Trophoblast cell (in vitro differentiated cells and primary cell): ENCODE results near the gene PLA2G4B.
A peak's percentile ranks its signal among the peaks of the same experiment; 100 is the strongest.

Experiments
- DNase-seq, 2 donors: peaks; one replicate each; pipeline ENCODE4 v3.0.0-alpha.2; 2016
- H2AFZ ChIP-seq: 2 replicates; pipeline ENCODE4 v1.6.1; 2013; ENCODE audit warnings: low read length, moderate library complexity, mild to moderate bottlenecking; ENCODE audit not compliant: insufficient read depth, poor library complexity
- H2AK5ac ChIP-seq: 2 replicates; pipeline ENCODE4 v1.6.1; 2013; ENCODE audit warnings: mild to moderate bottlenecking, low read length
- H2BK120ac ChIP-seq: 2 replicates; pipeline ENCODE4 v1.6.1; 2013; ENCODE audit warnings: low read length, mild to moderate bottlenecking, moderate library complexity; ENCODE audit not compliant: insufficient read depth, poor library complexity
- H2BK12ac ChIP-seq: 2 replicates; pipeline ENCODE4 v1.6.1; 2013; ENCODE audit warnings: mild to moderate bottlenecking, low read length, moderate library complexity
- H2BK5ac ChIP-seq: 2 replicates; pipeline ENCODE4 v1.6.1; 2013; ENCODE audit warnings: low read length, low read depth, moderate library complexity, mild to moderate bottlenecking; ENCODE audit not compliant: poor library complexity
- H3K14ac ChIP-seq: 2 replicates; pipeline ENCODE4 v1.6.1; 2013; ENCODE audit warnings: mild to moderate bottlenecking, low read length
- H3K18ac ChIP-seq: 2 replicates; pipeline ENCODE4 v1.6.1; 2013; ENCODE audit warnings: mild to moderate bottlenecking, low read length
- H3K23ac ChIP-seq: 2 replicates; pipeline ENCODE4 v1.6.1; 2013; ENCODE audit warnings: low read length
- H3K27ac ChIP-seq: 2 replicates; pipeline ENCODE4 v1.5.1; 2013; ENCODE audit warnings: low read depth, mild to moderate bottlenecking, inconsistent platforms, low read length, moderate library complexity
- H3K27me3 ChIP-seq: 2 replicates; pipeline ENCODE4 v1.6.1; 2013; ENCODE audit warnings: inconsistent platforms, mild to moderate bottlenecking, low read length, moderate library complexity; ENCODE audit not compliant: insufficient read depth
- H3K36me3 ChIP-seq, 2 experiments: 1 replicate in 1 of 2; 2 replicates in 1 of 2; pipeline ENCODE4 v1.6.1; 2013; ENCODE audit warnings: low read length in 2 of 2, mild to moderate bottlenecking in 2 of 2, moderate library complexity in 1 of 2; ENCODE audit not compliant: insufficient read depth in 2 of 2, control insufficient read depth in 1 of 2
- H3K4ac ChIP-seq: 2 replicates; pipeline ENCODE4 v1.6.1; 2013; ENCODE audit warnings: low read depth, mild to moderate bottlenecking, low read length, moderate library complexity
- H3K4me1 ChIP-seq, 2 experiments: 1 replicate in 1 of 2; 2 replicates in 1 of 2; pipeline ENCODE4 v1.6.1; 2013; ENCODE audit warnings: low read length in 2 of 2, mild to moderate bottlenecking in 2 of 2, moderate library complexity in 1 of 2; ENCODE audit not compliant: insufficient read depth in 2 of 2, control insufficient read depth in 1 of 2
- H3K4me2 ChIP-seq: 2 replicates; pipeline ENCODE4 v1.6.1; 2013; ENCODE audit warnings: inconsistent platforms, mild to moderate bottlenecking, low read length, moderate library complexity
- H3K4me3 ChIP-seq: 2 replicates; pipeline ENCODE4 v1.5.1; 2013; ENCODE audit warnings: mild to moderate bottlenecking, low read depth, low read length, inconsistent platforms
- H3K79me1 ChIP-seq: one replicate; pipeline ENCODE4 v1.6.1; 2013; ENCODE audit warnings: low read length
- H3K79me2 ChIP-seq: 2 replicates; pipeline ENCODE4 v1.6.1; 2013; ENCODE audit warnings: low read length, mild to moderate bottlenecking; ENCODE audit not compliant: control insufficient read depth, insufficient read depth, poor library complexity
- H3K9ac ChIP-seq: 2 replicates; pipeline ENCODE4 v1.6.1; 2013; ENCODE audit warnings: mild to moderate bottlenecking, low read length
- H3K9me3 ChIP-seq: 2 replicates; pipeline ENCODE4 v1.6.1; 2013; ENCODE audit warnings: low read depth, mild to moderate bottlenecking, control low read depth, inconsistent platforms, low read length; ENCODE audit not compliant: insufficient read depth
- H4K12ac ChIP-seq: 2 replicates; pipeline ENCODE4 v1.6.1; 2013; ENCODE audit warnings: low read depth, mild to moderate bottlenecking, low read length, moderate library complexity
- H4K8ac ChIP-seq: 2 replicates; pipeline ENCODE4 v1.6.1; 2013; ENCODE audit warnings: low read depth, mild to moderate bottlenecking, low read length, moderate library complexity
- H4K91ac ChIP-seq: one replicate; pipeline ENCODE4 v1.6.1; 2013; ENCODE audit warnings: low read depth, mild to moderate bottlenecking, low read length, moderate library complexity
- WGBS: extraction: QIAGEN DNeasy Blood & Tissue Kit; methylation state at CpG from one replicate; pipeline ENCODE4 v1.1.7; 2013; ENCODE audit warnings: missing lambda C conversion rate; ENCODE audit not compliant: insufficient read length, insufficient coverage; ENCODE audit errors: extremely low coverage; 5-methylcytosine and 5-hydroxymethylcytosine counted together

PLA2G4B gene

DNA sequence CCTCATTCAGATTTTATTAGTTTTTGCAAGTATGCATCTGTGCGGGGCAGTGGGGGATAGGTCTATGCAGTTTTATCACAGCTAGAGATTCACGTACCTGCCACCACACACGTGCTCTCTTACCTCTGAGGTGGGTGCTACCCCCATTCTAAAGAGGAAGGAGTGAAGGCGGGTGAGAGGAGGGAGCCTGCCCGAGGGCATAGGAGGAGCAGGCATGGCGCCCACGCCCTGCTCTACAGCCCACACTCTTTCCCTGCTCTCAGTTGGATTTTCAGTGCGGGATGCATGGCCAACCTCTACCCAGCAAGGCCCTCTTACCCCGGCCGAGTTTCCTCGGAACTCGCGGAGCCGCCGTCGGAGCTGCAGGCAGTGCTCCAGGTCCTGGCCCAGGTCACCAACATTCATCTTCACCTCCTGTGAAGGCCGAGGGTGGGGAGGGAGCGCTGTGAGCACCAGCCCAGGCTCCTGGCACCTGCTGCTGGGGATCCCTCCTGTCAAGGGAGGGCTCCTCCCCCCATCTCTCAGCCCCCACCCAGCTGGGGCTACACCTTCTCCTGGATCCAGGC lies 26.9 kb downstream of the PLA2G4B start:
- no CpG with 5 or more reads among the region's 18 CpGs for WGBS
- no peaks in the 10 kb centered on the region for H3K27me3 ChIP-seq
- no peaks in the 10 kb centered on the region for H3K79me1 ChIP-seq
- H3K27ac ChIP-seq: no peak overlapping the region
- H3K23ac ChIP-seq: no peak overlapping the region
- no peaks in the 10 kb centered on the region for H3K36me3 ChIP-seq
- H3K4me2 ChIP-seq: no peak overlapping the region
- no peak overlapping the region for H3K9ac ChIP-seq
- H3K14ac ChIP-seq: no peak overlapping the region
- no peak overlapping the region for H2BK120ac ChIP-seq
- no peak overlapping the region for H2AK5ac ChIP-seq
- no peak for DNase-seq
- no peak overlapping the region for H3K4me3 ChIP-seq
- H3K9me3 ChIP-seq: no peaks in the 10 kb centered on the region
- peaks cover 2 to 14% of the 10 kb centered on the region in 2 experiments for H3K4me1 ChIP-seq
- no peaks in the 10 kb centered on the region for H3K79me2 ChIP-seq
- H3K18ac ChIP-seq: no peak overlapping the region
- no peak overlapping the region for H2BK5ac ChIP-seq
- H2BK12ac ChIP-seq: no peak overlapping the region
- no peak overlapping the region for H2AFZ ChIP-seq
- H4K91ac ChIP-seq: no peak overlapping the region
- no peak overlapping the region for H4K12ac ChIP-seq
- no peak overlapping the region for H3K4ac ChIP-seq
- no peak overlapping the region for H4K8ac ChIP-seq

DNA sequence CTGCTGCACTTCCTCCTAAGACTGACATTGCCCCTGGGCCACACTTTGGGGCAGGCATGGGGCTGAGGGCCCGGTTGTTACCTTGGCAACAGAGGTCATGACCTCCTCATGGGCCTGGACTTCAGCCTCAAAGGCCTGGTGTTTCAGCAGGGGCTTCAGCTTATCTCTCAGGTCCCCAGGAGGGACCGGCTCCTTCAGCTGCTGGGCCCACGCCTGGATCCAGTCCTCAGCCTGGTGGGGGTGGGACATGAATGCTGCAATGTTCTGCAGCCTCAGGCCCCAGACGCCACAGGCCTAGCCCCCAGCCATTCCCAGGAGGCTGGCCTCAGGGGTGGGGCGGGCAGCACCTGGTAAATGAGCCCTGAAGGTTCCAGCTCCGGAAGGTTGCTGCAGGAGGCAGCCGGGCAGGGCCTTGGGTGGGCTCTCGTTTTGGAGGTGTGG lies 27.6 kb downstream of the PLA2G4B start:
- WGBS: no CpG with 5 or more reads among the region's 8 CpGs
- Histone ChIP-seq H3K4me3 (no peak overlapping the region), H3K79me2 (no peaks in the 10 kb centered on the region), H3K79me1 (no peaks in the 10 kb centered on the region), H3K4me2 (no peak overlapping the region), H3K9ac (no peak overlapping the region), H4K91ac (no peak overlapping the region), H2AK5ac (no peak overlapping the region), H3K4me1 (peaks cover 2 to 14% of the 10 kb centered on the region in 2 experiments), H3K27me3 (no peaks in the 10 kb centered on the region), H2BK12ac (no peak overlapping the region), H3K14ac (no peak overlapping the region), H3K36me3 (no peaks in the 10 kb centered on the region), H3K18ac (no peak overlapping the region), H3K23ac (no peak overlapping the region), H4K12ac (no peak overlapping the region), H2AFZ (no peak overlapping the region), H4K8ac (no peak overlapping the region), H2BK5ac (no peak overlapping the region), H3K4ac (no peak overlapping the region), H3K9me3 (no peaks in the 10 kb centered on the region), H2BK120ac (no peak overlapping the region), H3K27ac (no peak overlapping the region)
- peak; percentile 25 to 64 for DNase-seq

DNA sequence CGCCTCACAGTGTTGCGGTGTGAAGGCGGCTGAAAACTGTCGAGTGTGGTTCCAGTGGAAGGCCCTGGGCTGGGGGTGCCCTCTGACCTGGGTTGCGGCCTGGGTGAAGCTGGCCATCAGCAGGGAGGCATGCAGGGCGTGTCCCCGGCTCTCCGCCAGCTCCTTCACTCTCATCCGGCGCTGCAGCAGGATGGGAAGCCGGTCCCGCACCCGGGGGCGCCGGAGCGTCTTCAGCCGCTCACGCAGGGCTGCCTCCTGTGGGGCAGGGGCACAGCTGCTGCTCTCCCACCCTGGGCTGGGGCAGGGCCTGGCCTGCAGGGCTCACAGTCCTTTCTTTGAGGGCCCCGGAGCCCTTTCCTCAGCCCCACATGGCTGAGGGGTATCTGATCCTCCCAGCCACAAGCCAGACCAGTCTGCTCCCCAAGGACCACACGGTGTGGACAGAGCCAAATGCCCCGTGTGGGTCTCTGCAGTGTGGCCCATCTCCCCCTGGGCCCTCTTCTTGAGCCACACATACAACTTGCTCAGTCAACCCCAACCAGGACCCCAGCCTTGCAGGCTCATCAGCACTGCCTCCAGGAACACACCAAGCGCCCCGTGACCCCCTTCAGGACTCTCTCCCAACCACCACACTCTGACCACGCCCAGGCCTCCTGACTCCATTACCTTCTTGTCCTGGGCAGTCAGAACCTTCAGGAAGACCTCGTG lies 28.4 kb downstream of the PLA2G4B start:
- Histone ChIP-seq H3K14ac (no peak overlapping the region), H3K4ac (no peak overlapping the region), H3K4me3 (no peak overlapping the region), H3K27ac (no peak overlapping the region), H3K9ac (no peak overlapping the region), H2BK12ac (no peak overlapping the region), H2AFZ (no peak overlapping the region), H4K91ac (no peak overlapping the region), H3K4me1 (peaks cover 2 to 14% of the 10 kb centered on the region in 2 experiments), H2AK5ac (no peak overlapping the region), H4K8ac (no peak overlapping the region), H3K4me2 (no peak overlapping the region), H3K18ac (no peak overlapping the region), H3K27me3 (no peaks in the 10 kb centered on the region), H2BK5ac (no peak overlapping the region), H3K36me3 (no peaks in the 10 kb centered on the region), H4K12ac (no peak overlapping the region), H3K9me3 (peaks cover 2% of the 10 kb centered on the region), H3K79me1 (no peaks in the 10 kb centered on the region), H2BK120ac (no peak overlapping the region), H3K23ac (no peak overlapping the region), H3K79me2 (no peaks in the 10 kb centered on the region)
- peak in 1 of 2 donors; percentile 24 for DNase-seq
- WGBS: no CpG with 5 or more reads among the region's 25 CpGs

DNA sequence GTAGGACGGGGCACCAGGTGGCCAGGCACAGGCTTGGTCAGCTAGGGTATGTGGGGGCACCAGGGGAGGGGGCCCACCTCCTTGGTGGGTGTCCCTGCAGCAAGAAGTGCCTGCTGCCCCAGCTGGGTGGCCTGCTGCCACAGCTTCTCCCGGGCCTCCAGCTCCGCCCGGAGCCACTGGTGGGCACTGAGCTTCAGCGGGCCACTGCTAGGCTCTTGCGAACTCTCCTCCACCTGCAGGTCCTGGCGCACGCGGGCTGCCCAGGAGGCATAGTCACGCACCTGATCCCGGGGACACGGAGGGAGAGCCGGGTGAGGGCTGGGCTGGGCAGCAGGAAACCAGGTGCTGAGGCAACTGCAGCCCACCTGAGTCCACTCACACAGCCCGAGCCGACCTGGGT lies 29.7 kb downstream of the PLA2G4B start:
- no peak for DNase-seq
- Histone ChIP-seq H2BK5ac (no peak overlapping the region), H3K4me2 (no peak overlapping the region), H4K8ac (no peak overlapping the region), H3K27me3 (no peaks in the 10 kb centered on the region), H3K23ac (no peak overlapping the region), H3K27ac (no peak overlapping the region), H3K9ac (no peak overlapping the region), H4K12ac (no peak overlapping the region), H3K79me2 (no peaks in the 10 kb centered on the region), H2AFZ (no peak overlapping the region), H3K36me3 (no peaks in the 10 kb centered on the region), H4K91ac (no peak overlapping the region), H3K4ac (no peak overlapping the region), H3K4me3 (no peak overlapping the region), H3K4me1 (peaks cover 2 to 14% of the 10 kb centered on the region in 2 experiments), H3K14ac (no peak overlapping the region), H3K9me3 (peaks cover 2% of the 10 kb centered on the region), H2BK12ac (no peak overlapping the region), H2AK5ac (no peak overlapping the region), H3K79me1 (no peaks in the 10 kb centered on the region), H2BK120ac (no peak overlapping the region), H3K18ac (no peak overlapping the region)
- WGBS: no CpG with 5 or more reads among the region's 15 CpGs
